Parathyroid adenoma (tissue), 2 donors: ENCODE measurements around the gene BCAT1.
"Not testable (repeated sequence)": the region's sequence is repeated elsewhere in the genome, so short reads cannot be mapped to it uniquely, and the experiment has no call there.

Experiments used
- H2AFZ ChIP-seq: fragments of 300-600 bp; sonication (generic); one replicate; pipeline ENCODE4 v1.7.0; 2017; ENCODE audit warnings: antibody characterized with exemption, mild to moderate bottlenecking
- H3K27ac ChIP-seq: fragments of 300-600 bp; sonication (generic); one replicate; pipeline ENCODE4 v1.7.0; 2017
- H3K27me3 ChIP-seq: fragments of 300-600 bp; sonication (generic); one replicate; pipeline ENCODE4 v1.7.0; 2017; ENCODE audit warnings: low read length; ENCODE audit not compliant: control insufficient read depth, insufficient read depth
- H3K36me3 ChIP-seq: fragments of 300-600 bp; sonication (generic); one replicate; pipeline ENCODE4 v1.7.0; 2017; ENCODE audit warnings: low read length; ENCODE audit not compliant: control insufficient read depth, insufficient read depth
- H3K4me1 ChIP-seq: fragments of 300-600 bp; sonication (generic); one replicate; pipeline ENCODE4 v1.7.0; 2017; ENCODE audit warnings: control low read depth
- H3K4me2 ChIP-seq: fragments of 300-600 bp; sonication (generic); one replicate; pipeline ENCODE4 v1.7.0; 2017; ENCODE audit warnings: low read length
- H3K4me3 ChIP-seq: fragments of 300-600 bp; sonication (generic); one replicate; pipeline ENCODE4 v1.7.0; 2017; ENCODE audit warnings: low read depth, low read length
- H3K79me2 ChIP-seq: fragments of 300-600 bp; sonication (generic); one replicate; pipeline ENCODE4 v1.7.0; 2017; ENCODE audit warnings: control low read depth
- H3K9ac ChIP-seq: fragments of 300-600 bp; sonication (generic); one replicate; pipeline ENCODE4 v1.7.0; 2017; ENCODE audit warnings: mild to moderate bottlenecking
- H3K9me3 ChIP-seq: fragments of 300-600 bp; sonication (generic); one replicate; pipeline ENCODE4 v1.7.0; 2017; ENCODE audit warnings: low read length; ENCODE audit not compliant: control insufficient read depth
- TF ChIP-seq, protein P1 (sequence below): fragments of 300-600 bp; sonication (generic); IDR thresholded peaks from one replicate; pipeline ENCODE4 v1.7.0; 2017; ENCODE audit warnings: antibody characterized with exemption, mild to moderate bottlenecking
- donor health status: primary hyperparathyroidism.

Gene BCAT1

DNA sequence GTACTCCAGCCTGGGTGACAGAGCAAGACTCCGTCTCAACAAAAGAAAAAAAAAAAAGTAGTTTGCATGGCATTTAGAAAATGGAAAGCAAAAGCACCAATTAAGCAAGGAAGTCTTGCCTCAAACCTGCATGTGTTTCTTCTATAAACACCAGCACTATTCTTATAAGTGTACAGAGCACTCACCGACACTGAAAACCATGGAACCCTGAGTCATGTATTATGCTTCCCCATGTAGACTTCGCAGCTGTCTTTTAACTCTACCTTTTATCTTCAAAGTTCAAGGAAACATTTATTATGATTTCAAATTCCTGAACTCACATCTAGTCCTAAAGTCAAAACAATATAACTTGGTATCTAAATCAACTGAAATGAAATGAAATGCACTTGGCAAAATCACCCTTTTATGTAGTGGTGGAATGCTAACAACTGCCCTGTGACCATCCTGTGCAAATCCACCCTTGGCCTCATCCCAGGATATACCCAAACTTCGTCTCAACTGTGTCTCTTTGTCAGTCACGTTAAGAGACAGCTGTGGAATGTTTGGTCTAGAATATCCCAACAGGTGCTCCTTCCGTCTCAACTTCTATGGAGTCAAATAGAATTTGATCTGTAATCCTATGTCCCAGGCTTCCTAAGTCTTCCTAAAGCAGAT, 4.8 kb downstream of the BCAT1 start:
- Histone ChIP-seq H3K4me3 (no peak overlapping the region), H2AFZ (no peak overlapping the region), H3K9me3 (no peaks in the 10 kb centered on the region), H3K79me2 (no peaks in the 10 kb centered on the region), H3K27ac (no peak overlapping the region), H3K4me2 (no peak overlapping the region), H3K9ac (no peak overlapping the region), H3K4me1 (no peaks in the 10 kb centered on the region), H3K27me3 (peaks cover 6% of the 10 kb centered on the region), H3K36me3 (no peaks in the 10 kb centered on the region)
- TF ChIP-seq, protein P1, sequence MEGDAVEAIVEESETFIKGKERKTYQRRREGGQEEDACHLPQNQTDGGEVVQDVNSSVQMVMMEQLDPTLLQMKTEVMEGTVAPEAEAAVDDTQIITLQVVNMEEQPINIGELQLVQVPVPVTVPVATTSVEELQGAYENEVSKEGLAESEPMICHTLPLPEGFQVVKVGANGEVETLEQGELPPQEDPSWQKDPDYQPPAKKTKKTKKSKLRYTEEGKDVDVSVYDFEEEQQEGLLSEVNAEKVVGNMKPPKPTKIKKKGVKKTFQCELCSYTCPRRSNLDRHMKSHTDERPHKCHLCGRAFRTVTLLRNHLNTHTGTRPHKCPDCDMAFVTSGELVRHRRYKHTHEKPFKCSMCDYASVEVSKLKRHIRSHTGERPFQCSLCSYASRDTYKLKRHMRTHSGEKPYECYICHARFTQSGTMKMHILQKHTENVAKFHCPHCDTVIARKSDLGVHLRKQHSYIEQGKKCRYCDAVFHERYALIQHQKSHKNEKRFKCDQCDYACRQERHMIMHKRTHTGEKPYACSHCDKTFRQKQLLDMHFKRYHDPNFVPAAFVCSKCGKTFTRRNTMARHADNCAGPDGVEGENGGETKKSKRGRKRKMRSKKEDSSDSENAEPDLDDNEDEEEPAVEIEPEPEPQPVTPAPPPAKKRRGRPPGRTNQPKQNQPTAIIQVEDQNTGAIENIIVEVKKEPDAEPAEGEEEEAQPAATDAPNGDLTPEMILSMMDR = no peak

- no peak overlapping the region for H3K27ac ChIP-seq
- H3K4me1 ChIP-seq = no peaks in the 10 kb centered on the region
- H3K9me3 ChIP-seq = no peaks in the 10 kb centered on the region
- no peak overlapping the region for H3K9ac ChIP-seq
- TF ChIP-seq, protein P1 = no peak
- no peak overlapping the region for H3K4me2 ChIP-seq
- H3K36me3 ChIP-seq = no peaks in the 10 kb centered on the region
- no peaks in the 10 kb centered on the region for H3K27me3 ChIP-seq
- no peak overlapping the region for H3K4me3 ChIP-seq
- no peaks in the 10 kb centered on the region for H3K79me2 ChIP-seq
- H2AFZ ChIP-seq = no peak overlapping the region
These were observed 8.7 kb downstream of the BCAT1 start for GRCh38 chr12:24940157-24940556.

GRCh38 chr12:24939551-24939950, 9.3 kb downstream of the BCAT1 start:
- H3K4me1 ChIP-seq, H3K79me2 ChIP-seq, H2AFZ ChIP-seq, H3K9me3 ChIP-seq, H3K27me3 ChIP-seq, H3K36me3 ChIP-seq, H3K27ac ChIP-seq, H3K9ac ChIP-seq, H3K4me2 ChIP-seq, H3K4me3 ChIP-seq: not testable (repeated sequence)

GRCh38 chr12:24938341-24938740, 10.6 kb downstream of the BCAT1 start:
- Histone ChIP-seq H3K9ac (no peak overlapping the region), H3K36me3 (no peaks in the 10 kb centered on the region), H3K4me2 (no peak overlapping the region), H3K4me1 (no peaks in the 10 kb centered on the region), H3K4me3 (no peak overlapping the region), H3K27ac (no peak overlapping the region), H3K9me3 (no peaks in the 10 kb centered on the region), H3K27me3 (no peaks in the 10 kb centered on the region), H3K79me2 (no peaks in the 10 kb centered on the region), H2AFZ (no peak overlapping the region)
- TF ChIP-seq, protein P1 = no peak

DNA sequence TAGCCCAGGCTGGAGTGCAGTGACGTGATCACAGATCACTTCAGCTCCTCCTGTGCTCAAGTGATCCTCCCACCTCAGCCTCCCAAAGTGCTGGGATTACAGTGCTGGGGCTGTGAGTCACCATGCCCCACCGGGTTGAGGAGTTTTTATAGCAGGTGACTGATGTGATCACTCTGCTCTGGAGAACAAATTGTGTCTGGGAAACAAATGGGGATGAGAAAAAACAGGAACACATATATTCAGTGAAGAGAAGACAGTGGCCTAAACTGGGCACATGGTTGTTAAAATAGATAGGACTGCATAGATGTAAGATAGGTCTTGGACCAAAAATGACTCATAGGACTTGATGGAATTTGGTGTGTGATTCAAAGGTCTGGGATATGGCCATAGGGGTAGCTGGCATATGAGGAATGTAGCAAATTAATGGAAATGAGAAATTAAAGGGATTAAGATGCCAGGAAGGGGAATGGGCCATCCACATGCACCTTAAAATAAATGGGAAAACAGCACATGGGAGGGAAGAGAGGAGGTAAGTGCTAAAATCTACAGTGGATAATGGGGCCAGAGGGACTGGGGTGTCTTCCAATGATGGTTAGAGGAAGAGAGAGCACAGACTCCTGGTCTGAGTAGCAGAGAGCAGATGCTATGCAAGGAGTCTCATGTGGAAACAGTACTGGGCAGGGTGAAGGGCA, 11.2 kb downstream of the BCAT1 start:
- H3K79me2 ChIP-seq = no peaks in the 10 kb centered on the region
- no peaks in the 10 kb centered on the region for H3K4me1 ChIP-seq
- H3K9ac ChIP-seq = no peak overlapping the region
- TF ChIP-seq, protein P1 = no peak
- no peak overlapping the region for H3K27ac ChIP-seq
- no peak overlapping the region for H3K4me2 ChIP-seq
- H2AFZ ChIP-seq = no peak overlapping the region
- H3K4me3 ChIP-seq = no peak overlapping the region
- H3K9me3 ChIP-seq = no peaks in the 10 kb centered on the region
- H3K27me3 ChIP-seq = no peaks in the 10 kb centered on the region
- H3K36me3 ChIP-seq = no peaks in the 10 kb centered on the region
